ENCODE measurements around the gene PCDHGC3.

GRCh38 chr5:141506381-141507155 is 30.8 kb downstream of the PCDHGC3 start:
- TF ChIP-seq MAZ (IDR thresholded peaks at IDR 0.05; ENCODE audit: borderline replicate concordance, low read depth, low read length) (no peak), MAX (IDR thresholded peaks at IDR 0.05) (no peak), JUNB (IDR thresholded peaks at IDR 0.05) (no peak), CHD4 (IDR thresholded peaks at IDR 0.05; ENCODE audit: borderline replicate concordance) (no peak), CTCF (IDR thresholded peaks at IDR 0.05) (no peak), RAD21 (conservative IDR thresholded peaks at IDR 0.05 in 1 of 2, IDR thresholded peaks at IDR 0.05 in 1 of 2) (no peak), POLR2AphosphoS2 (conservative IDR thresholded peaks at IDR 0.05; ENCODE audit: low read length) (no peak), POLR2A (IDR thresholded peaks at IDR 0.05; ENCODE audit: low read length) (no peak), PBX3 (IDR thresholded peaks at IDR 0.05) (no peak), BHLHE40 (IDR thresholded peaks at IDR 0.05; ENCODE audit: low read depth, low read length) (no peak), HDAC2 (IDR thresholded peaks at IDR 0.05) (no peak)

All from A549 (cell line).